GM12873 (cell line): ENCODE measurements around the gene SIGLEC8.

ENCODE experiments used
- TF ChIP-seq, protein P1 (sequence below): IDR thresholded peaks from 2 replicates; pipeline ENCODE4 v1.5.1; 2012; ENCODE audit warnings: low read depth, mild to moderate bottlenecking, moderate library complexity, low read length, control low read depth; ENCODE audit not compliant: insufficient read depth; ENCODE audit errors: missing control alignments

SIGLEC8 gene

DNA sequence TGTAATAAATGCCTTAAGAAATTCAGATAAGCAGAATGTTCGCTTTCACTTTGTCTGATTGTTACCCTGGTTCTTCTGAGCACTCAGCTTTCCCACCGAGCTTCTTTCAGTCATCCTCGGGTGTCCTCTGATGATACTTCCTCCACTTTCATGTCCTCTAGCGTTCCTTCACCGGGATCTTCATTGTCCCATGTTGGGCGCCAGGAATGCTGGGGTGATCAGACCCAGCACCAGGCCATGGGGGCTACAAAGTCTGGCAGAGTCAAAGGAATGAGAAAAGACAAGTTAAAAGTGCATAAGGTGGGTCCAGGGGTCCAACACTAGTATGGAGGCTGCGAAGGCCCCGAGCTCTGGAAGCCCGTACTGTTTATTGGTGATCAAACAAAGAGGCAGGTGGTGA, 56.1 kb downstream of the SIGLEC8 start:
- TF ChIP-seq, protein P1, sequence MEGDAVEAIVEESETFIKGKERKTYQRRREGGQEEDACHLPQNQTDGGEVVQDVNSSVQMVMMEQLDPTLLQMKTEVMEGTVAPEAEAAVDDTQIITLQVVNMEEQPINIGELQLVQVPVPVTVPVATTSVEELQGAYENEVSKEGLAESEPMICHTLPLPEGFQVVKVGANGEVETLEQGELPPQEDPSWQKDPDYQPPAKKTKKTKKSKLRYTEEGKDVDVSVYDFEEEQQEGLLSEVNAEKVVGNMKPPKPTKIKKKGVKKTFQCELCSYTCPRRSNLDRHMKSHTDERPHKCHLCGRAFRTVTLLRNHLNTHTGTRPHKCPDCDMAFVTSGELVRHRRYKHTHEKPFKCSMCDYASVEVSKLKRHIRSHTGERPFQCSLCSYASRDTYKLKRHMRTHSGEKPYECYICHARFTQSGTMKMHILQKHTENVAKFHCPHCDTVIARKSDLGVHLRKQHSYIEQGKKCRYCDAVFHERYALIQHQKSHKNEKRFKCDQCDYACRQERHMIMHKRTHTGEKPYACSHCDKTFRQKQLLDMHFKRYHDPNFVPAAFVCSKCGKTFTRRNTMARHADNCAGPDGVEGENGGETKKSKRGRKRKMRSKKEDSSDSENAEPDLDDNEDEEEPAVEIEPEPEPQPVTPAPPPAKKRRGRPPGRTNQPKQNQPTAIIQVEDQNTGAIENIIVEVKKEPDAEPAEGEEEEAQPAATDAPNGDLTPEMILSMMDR: no peak
